ENCODE results near the gene CYBC1. TPM values are rescaled to one million over a fixed set of nuclear protein-coding genes. Genes with fewer than 3 reads are reported as not detected.

The CYBC1 gene
- total RNA-seq, 1 experiment from 2014 or later: 107 TPM

DNA sequence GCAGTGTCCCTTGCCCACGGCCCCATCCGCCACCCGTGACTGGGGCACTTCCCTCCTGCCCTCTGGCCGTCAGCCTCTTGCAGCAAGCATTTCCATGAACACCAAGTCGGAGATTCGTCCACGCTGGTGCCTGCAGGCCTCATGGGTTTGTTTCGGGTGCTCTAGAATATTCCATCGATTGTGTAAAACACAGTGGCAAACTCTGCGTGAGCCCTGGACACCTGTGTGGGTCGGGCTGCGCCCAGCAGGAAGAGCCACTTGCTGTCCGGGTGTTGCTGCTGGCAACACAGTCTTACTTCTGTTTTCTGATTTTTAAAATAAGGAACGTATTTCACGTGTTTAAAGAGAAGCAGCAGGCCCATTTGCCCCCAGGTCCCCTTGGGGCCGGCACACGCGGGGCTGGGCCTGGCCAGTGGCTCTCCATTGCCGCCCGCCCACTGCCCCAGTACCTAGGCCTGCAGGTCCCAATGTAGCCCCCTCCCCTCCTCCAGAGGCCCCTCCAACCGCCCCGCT is 10.0 kb downstream of the CYBC1 start:
- in situ Hi-C loops (cut with HindIII; ENCODE audit: low pct_unique_long_range_greater_than_20kb, low sequenced_read_pairs): no loop called here

DNA sequence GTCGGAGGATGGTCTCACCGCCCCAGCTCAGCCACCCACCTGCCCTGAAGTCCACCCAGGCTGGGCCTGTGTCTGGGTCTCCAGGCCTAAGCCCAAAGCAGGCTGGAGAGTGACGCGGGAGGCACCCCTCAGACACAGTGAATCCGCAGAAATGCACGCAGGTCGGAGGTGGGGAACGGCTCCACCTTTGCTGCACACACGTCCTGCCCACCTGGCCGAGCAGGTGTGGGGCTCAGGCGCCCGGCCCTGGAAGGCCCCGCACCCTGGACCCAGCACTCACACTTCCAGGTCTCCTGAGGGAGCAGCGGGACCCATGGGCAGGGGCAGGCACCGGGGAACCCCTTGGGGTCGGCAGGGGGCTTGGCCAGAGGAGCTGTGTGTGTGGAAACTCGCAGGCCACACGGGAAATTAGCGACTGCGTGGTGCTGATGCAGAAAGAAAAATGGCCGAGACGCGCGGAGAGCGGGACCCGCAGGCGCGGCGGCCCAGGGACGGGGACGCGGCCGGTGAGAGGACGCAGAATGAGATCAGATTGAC is 10.7 kb downstream of the CYBC1 start:
- in situ Hi-C loops (cut with HindIII; ENCODE audit: low pct_unique_long_range_greater_than_20kb, low sequenced_read_pairs): no loop called here
- no peak for DNase-seq (ENCODE audit: low read depth)

More for the DNA sequence above, 10.0 kb downstream of the CYBC1 start:
- no peak for DNase-seq (ENCODE audit: low read depth)

DNA sequence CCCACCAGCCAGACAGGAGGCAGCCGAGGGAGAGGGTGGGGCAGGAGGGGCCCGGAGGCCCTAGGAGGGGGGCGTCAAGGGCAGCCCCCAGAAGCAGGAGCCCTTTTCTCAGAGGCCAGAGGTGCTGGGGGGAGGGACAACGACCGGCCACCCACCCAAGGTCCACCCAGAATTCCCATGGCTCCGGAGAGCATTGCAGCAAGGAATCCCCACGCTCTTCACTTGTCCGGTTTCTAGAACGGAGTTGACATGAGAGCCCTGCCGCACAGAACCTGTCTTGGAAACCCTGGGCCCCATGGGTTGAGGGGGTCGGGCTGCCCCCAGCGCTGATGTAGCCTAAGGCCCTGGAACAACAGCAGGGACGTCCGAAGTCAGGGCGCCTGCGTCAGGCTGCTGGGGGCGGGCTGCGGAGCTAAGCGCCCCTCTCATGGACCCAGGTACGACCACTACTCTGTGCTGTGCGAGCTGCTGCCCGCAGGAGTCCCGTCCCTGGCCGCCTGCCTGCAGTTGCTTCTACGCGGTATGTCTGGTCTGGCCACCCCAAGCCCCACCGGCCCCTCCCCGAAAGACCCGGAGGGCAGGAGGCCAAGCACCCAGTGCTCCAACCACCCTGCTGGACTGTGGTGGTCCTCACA is 11.2 kb downstream of the CYBC1 start:
- in situ Hi-C loops (cut with HindIII; ENCODE audit: low pct_unique_long_range_greater_than_20kb, low sequenced_read_pairs): no loop called here

DNA sequence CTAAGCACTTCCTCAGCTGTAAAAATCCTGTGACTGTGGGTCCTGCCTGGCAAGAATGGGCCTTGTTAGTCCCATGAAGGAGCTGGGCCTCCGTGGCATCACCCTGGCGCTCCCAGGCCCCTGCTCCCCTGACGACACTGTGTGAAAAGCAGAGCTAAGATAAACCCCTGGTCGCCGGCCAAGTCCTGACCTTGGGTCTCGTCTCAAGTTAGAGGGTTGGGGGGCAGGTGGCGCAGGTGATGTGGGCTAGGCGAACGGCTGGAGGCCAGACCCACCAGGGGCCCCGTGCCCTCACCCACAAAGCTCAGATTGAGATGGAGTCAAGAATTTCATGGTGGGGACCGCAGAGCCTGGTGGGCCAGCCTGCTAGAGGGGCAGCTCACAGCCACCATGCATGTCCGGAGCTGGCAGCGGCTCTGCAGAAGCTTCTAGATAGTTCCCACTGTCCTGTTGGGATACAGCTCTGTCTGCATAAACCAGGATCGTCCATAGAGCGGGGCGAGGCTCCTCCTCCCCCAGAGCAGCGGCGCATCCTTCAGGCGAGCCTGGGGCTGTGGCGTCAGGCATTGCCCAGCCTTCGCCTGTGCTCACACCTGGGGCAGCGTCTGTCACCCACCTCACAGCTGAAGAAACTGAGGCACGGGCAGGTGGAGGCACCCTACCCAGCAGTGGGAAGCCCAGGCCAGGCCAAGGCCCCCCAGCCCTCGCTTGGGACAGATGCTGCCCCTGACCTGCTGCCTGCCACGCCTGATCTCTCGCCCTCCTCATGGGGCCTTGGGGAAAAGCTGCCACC is 12.0 kb downstream of the CYBC1 start:
- no peak for DNase-seq (ENCODE audit: low read depth)
- in situ Hi-C loops (cut with HindIII; ENCODE audit: low pct_unique_long_range_greater_than_20kb, low sequenced_read_pairs): no loop called here

More for the DNA sequence above, 11.2 kb downstream of the CYBC1 start:
- no peak for DNase-seq (ENCODE audit: low read depth)

DNA sequence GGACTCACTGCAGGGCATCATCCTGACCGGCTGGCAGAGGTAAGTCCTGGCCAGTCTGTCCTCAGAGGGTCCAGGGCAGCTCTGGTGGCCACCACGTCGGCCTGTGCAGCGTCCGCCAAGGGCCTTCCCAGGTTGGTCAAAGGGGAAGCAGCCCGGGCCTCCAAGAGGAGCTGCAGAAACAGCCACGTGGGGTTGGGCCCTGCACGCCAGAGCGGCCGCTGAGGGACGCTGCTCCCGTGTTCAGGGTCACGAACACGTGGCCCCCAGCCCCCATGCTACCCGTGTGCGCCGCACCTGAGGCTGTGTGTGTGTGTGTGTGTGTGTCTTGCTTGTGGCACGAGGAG is 13.3 kb downstream of the CYBC1 start:
- no peak for DNase-seq (ENCODE audit: low read depth)
- in situ Hi-C loops (cut with HindIII; ENCODE audit: low pct_unique_long_range_greater_than_20kb, low sequenced_read_pairs): no loop called here

DNA sequence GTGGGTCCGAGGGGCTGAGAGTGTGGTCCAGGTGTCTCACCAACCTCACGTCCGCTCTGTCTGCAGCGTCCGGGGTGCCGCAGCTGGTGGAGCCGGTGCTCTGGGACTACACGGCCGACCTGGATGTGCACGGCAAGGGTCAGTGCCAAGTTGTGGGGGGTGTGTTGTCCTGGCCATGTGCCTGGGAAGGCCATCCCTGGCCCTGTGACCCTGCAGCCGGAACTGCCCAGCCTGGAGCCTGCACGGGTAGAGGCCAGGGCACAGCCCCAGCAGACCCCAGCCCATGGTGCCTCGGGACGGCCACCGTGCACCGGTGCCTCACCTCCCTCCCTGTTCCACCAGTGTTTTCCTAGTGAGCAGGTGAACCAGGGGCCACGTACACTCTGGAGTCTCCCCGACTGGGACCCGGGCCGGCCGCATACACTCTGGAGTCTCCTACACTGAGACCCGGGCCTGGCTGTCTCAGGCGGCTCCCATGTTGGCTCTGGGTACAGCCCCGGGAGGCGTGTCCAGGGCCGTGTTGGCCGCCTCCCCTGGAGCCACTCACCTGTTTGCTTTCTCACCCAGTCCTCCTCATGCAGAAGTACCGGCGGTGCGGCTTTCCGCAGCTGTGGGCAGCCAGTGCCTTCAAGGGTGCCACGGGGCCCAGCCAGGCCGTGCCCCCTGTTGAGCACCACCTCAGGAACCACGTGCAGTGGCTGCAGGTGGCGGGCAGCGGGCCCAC is 13.8 kb downstream of the CYBC1 start:
- DNase-seq (ENCODE audit: low read depth): no peak
- in situ Hi-C loops (cut with HindIII; ENCODE audit: low pct_unique_long_range_greater_than_20kb, low sequenced_read_pairs): no loop called here

DNA sequence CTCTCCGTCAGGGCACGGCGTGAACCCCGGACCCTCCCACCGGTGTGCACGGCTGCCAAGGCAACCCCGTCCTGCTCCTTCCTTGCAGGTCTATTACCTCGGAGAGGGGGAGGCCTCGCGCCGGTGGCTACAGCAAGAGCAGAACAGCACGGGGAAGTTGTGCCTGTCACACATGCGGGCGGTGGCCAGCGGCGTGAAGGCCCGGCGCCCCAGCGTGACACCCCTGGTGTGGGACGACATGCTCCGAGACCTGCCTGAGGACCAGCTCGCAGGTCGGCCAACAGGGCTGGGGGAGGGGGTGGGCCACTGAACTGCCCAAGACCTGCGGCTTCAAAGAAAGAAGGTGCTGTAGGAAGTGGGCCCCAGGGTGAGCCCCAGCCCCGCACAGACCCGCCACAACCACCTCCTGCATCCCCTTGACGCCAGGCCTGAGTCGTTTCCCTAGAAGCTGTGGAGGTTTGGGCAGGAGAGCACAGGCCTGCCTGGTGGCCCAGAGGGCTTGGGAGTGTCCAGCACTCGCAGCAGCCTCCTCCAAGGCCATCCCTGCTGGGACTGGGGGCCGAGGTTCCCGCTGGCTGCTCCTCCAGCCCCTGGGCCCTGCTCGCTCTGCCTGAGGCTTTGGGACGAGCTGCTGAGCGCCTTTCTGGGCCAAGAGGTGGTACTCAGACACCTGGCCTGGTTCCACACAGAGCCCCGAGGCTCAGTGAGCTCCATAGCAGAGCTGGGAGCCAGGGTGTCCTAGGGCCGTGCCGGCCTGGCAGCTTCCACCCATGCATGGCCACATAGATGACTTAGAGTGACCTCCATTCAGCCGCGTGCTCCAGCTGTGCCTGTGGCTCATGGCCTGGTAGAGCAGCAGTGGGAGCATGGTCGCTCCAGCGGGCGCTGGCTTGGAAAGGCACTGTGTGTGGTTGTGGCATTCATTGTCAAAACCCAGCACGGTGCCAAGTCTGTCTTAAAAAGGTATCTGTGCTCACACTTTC is 14.7 kb downstream of the CYBC1 start:
- DNase-seq (ENCODE audit: low read depth): peak; percentile 27
- in situ Hi-C loops (cut with HindIII; ENCODE audit: low pct_unique_long_range_greater_than_20kb, low sequenced_read_pairs): no loop called here

DNA sequence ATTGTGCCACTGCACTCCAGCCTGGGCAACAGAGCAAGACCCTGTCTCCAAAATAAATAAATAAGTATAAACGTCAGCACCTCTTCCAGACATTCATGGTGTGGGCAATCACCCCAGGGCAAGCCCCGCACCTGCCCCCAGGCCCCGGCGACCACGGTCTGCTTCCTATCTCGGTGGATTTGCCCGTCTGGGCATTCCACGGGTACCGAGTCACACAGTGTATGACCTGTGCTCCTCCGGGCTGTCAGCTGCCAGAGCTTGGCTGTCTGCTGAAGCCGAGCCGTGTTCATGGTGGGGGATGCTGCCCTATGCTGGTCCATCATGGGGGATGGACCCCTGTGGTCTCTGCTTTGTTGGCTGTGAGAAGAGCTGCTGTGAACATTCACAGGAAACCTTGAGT is 15.4 kb downstream of the CYBC1 start:
- DNase-seq (ENCODE audit: low read depth): no peak
- in situ Hi-C loops (cut with HindIII; ENCODE audit: low pct_unique_long_range_greater_than_20kb, low sequenced_read_pairs): no loop called here

DNA sequence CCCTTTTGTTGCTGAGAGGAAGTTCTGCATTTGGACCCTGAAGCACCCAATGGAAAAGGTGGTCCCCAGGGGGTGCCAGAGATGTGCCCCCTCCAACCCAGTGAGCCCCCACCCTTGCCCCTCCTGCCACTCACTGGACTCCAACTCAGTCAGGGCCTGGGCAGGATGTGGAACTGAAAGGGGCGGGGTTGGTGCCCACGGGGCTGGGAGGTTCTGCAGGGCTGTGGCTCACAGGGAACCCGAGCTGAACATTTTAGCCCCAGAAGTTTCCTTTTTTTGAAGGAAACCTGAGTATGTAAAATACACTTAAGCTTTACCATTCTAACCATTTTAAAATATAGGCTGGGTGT is 16.4 kb downstream of the CYBC1 start:
- DNase-seq (ENCODE audit: low read depth): no peak
- in situ Hi-C loops (cut with HindIII; ENCODE audit: low pct_unique_long_range_greater_than_20kb, low sequenced_read_pairs): no loop called here

DNA sequence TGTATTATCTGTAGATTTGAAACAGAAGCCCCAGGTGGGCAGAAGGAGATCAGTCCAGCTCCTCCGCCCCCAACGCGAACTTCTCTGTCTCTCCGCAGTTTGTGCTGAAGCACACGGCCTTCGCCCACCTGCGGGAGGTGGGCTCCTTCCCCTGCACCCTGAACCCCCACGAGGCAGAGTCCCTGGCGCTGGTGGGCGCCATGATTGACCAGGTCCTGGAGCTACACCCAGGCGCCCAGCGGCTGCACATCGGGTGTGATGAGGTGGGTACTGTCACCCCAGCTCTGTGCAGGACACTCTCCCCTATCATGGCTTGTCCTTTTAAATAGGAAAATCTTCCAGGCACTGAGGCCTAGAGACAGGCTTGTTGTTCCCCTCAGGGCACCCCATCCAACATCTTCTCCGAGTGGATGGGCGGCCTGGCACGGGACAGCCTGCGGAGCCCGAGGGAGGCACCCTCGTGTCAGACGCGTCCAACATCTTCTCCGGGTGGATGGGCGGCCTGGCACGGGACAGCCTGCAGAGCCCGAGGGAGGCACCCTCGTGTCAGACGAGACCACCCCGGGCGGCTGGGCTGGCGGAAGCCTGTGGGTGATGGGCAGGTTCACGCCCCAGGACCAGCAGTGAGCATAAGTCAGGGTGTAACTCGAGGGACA is 16.9 kb downstream of the CYBC1 start:
- in situ Hi-C loops (cut with HindIII; ENCODE audit: low pct_unique_long_range_greater_than_20kb, low sequenced_read_pairs): no loop called here
- no peak for DNase-seq (ENCODE audit: low read depth)

DNA sequence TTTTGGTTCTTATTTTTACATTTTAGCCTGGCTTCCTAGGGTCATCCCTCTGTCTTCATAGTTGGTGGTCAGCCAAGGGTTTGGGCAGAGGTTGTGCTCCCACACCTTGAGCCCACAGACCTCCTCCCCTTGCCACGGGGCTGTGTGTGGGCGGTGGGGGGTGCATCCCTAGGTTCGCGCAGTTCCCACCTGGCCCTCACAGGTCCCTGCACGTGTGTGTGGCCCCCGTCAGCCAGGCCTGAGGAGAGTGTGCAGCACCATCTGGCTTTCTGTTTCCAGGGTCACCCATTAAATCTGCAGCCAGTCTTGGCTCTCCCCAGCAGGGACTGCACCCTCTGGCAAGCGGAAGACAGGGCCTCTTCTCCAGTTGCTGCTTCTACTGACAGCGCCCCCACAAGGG is 18.5 kb downstream of the CYBC1 start:
- in situ Hi-C loops (cut with HindIII; ENCODE audit: low pct_unique_long_range_greater_than_20kb, low sequenced_read_pairs): no loop called here
- DNase-seq (ENCODE audit: low read depth): no peak

DNA sequence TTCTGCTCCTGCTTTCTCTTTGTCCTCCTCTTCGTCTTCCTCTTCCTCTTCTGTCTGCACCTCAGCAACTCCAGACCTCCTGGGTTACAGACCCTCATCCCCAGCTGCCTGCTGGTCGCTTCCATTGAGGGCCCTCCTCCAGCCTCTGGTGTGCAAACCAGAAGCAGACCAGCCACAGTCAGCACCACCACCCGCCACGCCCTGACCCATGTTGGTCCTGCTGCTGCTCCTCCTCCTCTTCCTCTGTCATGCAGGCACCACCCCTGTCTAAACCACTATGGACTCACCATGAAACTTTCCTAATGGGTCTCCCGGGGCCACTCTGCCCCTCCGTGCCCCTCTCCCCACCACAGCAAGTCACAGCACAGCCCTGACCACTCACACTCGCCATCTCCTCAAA is 20.7 kb downstream of the CYBC1 start:
- DNase-seq (ENCODE audit: low read depth): no peak
- in situ Hi-C loops (cut with HindIII; ENCODE audit: low pct_unique_long_range_greater_than_20kb, low sequenced_read_pairs): no loop called here

DNA sequence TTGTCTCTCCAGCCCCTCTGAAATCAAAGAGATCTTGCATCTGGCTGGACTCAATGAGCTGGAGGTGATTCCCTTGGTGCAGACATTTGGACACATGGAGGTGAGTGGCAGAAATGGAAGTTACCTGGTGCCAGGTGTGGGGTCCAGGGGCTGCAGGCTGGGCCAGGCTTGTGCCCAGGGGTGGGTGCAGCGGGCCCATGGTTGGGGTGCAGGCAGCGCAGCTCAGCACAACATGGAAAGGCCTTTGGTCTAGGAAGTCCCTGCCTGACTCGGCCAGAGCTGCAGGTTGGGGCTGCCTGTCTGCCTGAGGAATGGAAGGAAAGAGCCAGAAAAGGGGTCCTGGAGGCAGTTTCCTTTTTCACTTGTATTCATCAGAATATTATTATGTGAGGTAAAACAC is 22.0 kb downstream of the CYBC1 start:
- DNase-seq (ENCODE audit: low read depth): no peak
- in situ Hi-C loops (cut with HindIII; ENCODE audit: low pct_unique_long_range_greater_than_20kb, low sequenced_read_pairs): no loop called here

DNA sequence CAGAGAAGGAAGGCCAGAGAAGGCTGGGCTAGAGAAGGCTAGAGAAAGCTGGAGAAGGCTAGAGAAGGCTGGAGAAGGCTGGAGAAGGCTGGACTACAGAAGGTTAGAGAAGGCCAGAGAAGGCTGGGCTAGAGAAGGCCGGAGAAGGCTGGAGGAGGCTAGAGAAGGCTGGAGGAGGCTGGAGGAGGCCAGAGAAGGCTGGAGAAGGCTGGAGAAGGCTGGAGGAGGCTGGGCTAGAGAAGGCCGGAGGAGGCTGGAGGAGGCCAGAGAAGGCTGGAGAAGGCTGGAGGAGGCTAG is 25.7 kb downstream of the CYBC1 start:
- in situ Hi-C loops (cut with HindIII; ENCODE audit: low pct_unique_long_range_greater_than_20kb, low sequenced_read_pairs): no loop called here
- DNase-seq (ENCODE audit: low read depth): no peak

DNA sequence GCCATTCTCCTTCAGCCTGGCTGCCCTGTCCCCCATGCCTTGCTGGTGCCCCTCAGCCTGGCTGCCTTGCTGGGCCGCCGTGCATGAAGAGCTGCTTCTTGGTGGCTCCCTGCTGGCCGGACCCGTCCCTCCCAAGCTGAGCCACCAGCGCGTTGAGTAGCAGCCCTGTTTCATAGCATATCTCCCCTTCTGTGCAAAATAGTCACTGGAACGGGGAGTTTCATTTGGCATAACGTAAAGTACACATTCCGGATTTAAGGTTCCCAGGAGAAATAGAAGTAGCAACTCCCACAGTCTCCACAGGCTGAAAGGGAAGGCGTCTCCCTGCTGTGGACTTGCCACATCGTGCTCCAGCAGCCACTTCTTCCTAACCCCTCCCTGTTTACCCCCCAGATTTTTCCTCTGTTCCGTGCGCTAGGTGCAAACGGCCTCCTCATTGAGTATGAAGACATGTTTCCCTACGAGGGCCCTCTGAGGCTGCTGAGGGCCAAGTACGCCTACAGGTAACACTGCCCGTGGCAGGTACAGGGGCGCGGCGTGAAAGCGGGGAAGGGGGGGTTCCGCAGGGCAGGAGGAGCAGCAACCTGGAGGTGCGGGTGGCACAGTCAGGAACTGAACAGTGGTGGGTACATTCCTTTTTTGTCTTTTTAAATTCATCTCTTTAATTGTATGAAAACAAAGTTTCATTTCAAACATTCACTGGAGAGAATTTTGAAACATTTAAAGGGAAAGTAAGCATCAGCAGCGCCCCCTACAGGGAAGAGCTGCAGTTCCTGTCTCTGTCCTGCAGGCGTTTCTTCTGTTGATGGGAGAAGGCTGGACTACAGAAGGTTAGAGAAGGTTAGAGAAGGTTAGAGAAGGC is 26.3 kb downstream of the CYBC1 start:
- in situ Hi-C loops (cut with HindIII; ENCODE audit: low pct_unique_long_range_greater_than_20kb, low sequenced_read_pairs): no loop called here
- DNase-seq (ENCODE audit: low read depth): no peak

DNA sequence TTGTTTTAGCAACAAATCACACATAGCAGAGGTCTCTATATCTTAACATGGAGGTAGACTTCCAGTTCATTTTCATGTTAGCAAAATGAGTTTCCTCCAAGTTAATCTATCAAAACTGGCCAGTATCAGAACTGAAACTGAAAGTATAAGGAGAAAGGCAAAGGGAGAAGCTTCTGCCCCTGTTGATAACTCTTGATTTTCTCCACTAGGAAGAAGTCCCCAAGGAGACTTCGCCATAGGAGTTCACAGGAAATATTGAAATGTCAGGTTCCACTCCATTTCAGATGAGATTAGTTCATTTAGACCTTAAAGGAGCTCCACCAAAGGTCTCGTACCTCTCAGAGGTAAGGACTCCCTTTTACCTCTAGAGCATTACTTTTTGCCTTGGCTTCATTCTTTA is 31.0 kb downstream of the CYBC1 start:
- DNase-seq (ENCODE audit: low read depth): no peak
- in situ Hi-C loops (cut with HindIII; ENCODE audit: low pct_unique_long_range_greater_than_20kb, low sequenced_read_pairs): loop anchor here (10.0 kb wide), 1 partner anchor 115 kb away; no protein-coding TSS in a partner anchor

All from Caki2 (cell line).